Neural progenitor cell (in vitro differentiated cells): ENCODE data around the gene FRY. TPM values are rescaled to one million over a fixed set of nuclear protein-coding genes. Genes with fewer than 3 reads are reported as not detected.

Experiments
- DNase-seq: peaks from one replicate; pipeline ENCODE4 v3.0.0-alpha.2; 2016; ENCODE audit warnings: low spot score
- H2AFZ ChIP-seq: fragments of 200-600 bp; sonication (generic); replicated peaks from 2 replicates; pipeline ENCODE4 v1.6.1; 2016; ENCODE audit warnings: antibody characterized with exemption
- H3F3A ChIP-seq: fragments of 200-600 bp; sonication (generic); 2 replicates; pipeline ENCODE4 v1.6.1; 2016; ENCODE audit warnings: antibody characterized with exemption, low read depth
- H3K27ac ChIP-seq: fragments of 200-600 bp; sonication (generic); 2 replicates; pipeline ENCODE4 v1.5.1; 2016; ENCODE audit warnings: mild to moderate bottlenecking
- H3K27me3 ChIP-seq: fragments of 200-600 bp; sonication (generic); 2 replicates; pipeline ENCODE4 v1.6.1; 2016; ENCODE audit warnings: mild to moderate bottlenecking, moderate library complexity
- H3K36me3 ChIP-seq: fragments of 200-600 bp; sonication (generic); 2 replicates; pipeline ENCODE4 v1.5.1; 2016
- H3K4me1 ChIP-seq: fragments of 200-600 bp; sonication (generic); 2 replicates; pipeline ENCODE4 v1.6.1; 2016; ENCODE audit warnings: mixed run types
- H3K4me2 ChIP-seq: fragments of 200-600 bp; sonication (generic); 2 replicates; pipeline ENCODE4 v1.6.1; 2016
- H3K4me3 ChIP-seq: fragments of 200-600 bp; sonication (generic); 2 replicates; pipeline ENCODE4 v1.5.1; 2016
- H3K79me2 ChIP-seq: fragments of 200-600 bp; sonication (generic); 2 replicates; pipeline ENCODE4 v1.6.1; 2016; ENCODE audit warnings: low read depth
- H3K9ac ChIP-seq: fragments of 200-600 bp; sonication (generic); 2 replicates; pipeline ENCODE4 v1.6.1; 2016
- H3K9me3 ChIP-seq: fragments of 200-600 bp; sonication (generic); 2 replicates; pipeline ENCODE4 v1.5.1; 2016; ENCODE audit warnings: low read depth
- H4K20me1 ChIP-seq: fragments of 200-600 bp; sonication (generic); 2 replicates; pipeline ENCODE4 v1.6.1; 2016; ENCODE audit warnings: low read depth
- H3K27ac Mint-ChIP-seq: 3 replicates; pipeline ENCODE4 v1.8.0; 2021; ENCODE audit warnings: mixed read lengths
- H3K27me3 Mint-ChIP-seq: 2 replicates; pipeline ENCODE4 v1.8.0; 2022; ENCODE audit warnings: low read depth, mild to moderate bottlenecking, inconsistent platforms, moderate library complexity, mixed read lengths; ENCODE audit not compliant: insufficient read depth
- H3K36me3 Mint-ChIP-seq: 3 replicates; pipeline ENCODE4 v1.8.0; 2021; ENCODE audit warnings: mixed read lengths
- H3K4me1 Mint-ChIP-seq: 3 replicates; pipeline ENCODE4 v1.8.0; 2021; ENCODE audit warnings: mixed read lengths
- H3K4me3 Mint-ChIP-seq: 3 replicates; pipeline ENCODE4 v1.8.0; 2021; ENCODE audit warnings: mild to moderate bottlenecking, moderate library complexity, mixed read lengths
- H3K9me3 Mint-ChIP-seq: 3 replicates; pipeline ENCODE4 v1.8.0; 2020; ENCODE audit warnings: mixed read lengths
- EZH2 ChIP-seq: fragments of 200-600 bp; sonication (generic); IDR thresholded peaks from 2 replicates; pipeline ENCODE4 v1.6.1; 2017; ENCODE audit warnings: antibody characterized with exemption, mild to moderate bottlenecking, moderate library complexity
- EZH2phosphoT487 ChIP-seq: fragments of 200-600 bp; sonication (generic); IDR thresholded peaks from 2 replicates; pipeline ENCODE4 v1.6.1; 2017; ENCODE audit warnings: antibody characterized with exemption
- total RNA-seq: library from RNA; depleted of rRNA; stranded (reverse); fragments of >200 nt; gene quantifications from 2 replicates; pipeline ENCODE4 v1.2.3, GENCODE V29; 2015; ENCODE audit warnings: low replicate concordance
- TF ChIP-seq, protein P1 (sequence below): fragments of 200-600 bp; sonication (generic); IDR thresholded peaks from 2 replicates; pipeline ENCODE4 v1.5.1; 2017; ENCODE audit warnings: antibody characterized with exemption, mild to moderate bottlenecking

Gene FRY
- total RNA-seq, 1 donor from 2014 or later: 12.6 TPM

GRCh38 chr13:32225481-32225931, 193.9 kb downstream of the FRY start:
- no peak overlapping the region for H3K4me3 Mint-ChIP-seq
- Histone ChIP-seq H3K27me3 (no peaks in the 10 kb centered on the region), H3K36me3 (no peaks in the 10 kb centered on the region), H3F3A (no peaks in the 10 kb centered on the region), H3K4me3 (no peak overlapping the region), H3K27ac (no peak overlapping the region), H3K79me2 (no peaks in the 10 kb centered on the region), H3K9ac (no peak overlapping the region), H3K4me1 (no peaks in the 10 kb centered on the region), H3K4me2 (no peak overlapping the region), H2AFZ (no peak overlapping the region), H3K9me3 (no peaks in the 10 kb centered on the region), H4K20me1 (no peaks in the 10 kb centered on the region)
- no peaks in the 10 kb centered on the region for H3K27me3 Mint-ChIP-seq
- no peak for DNase-seq
- H3K36me3 Mint-ChIP-seq: no peaks in the 10 kb centered on the region
- no peak overlapping the region for H3K27ac Mint-ChIP-seq
- H3K9me3 Mint-ChIP-seq: no peaks in the 10 kb centered on the region
- H3K4me1 Mint-ChIP-seq: peaks cover 7% of the 10 kb centered on the region
- TF ChIP-seq EZH2: no peak
- no peak for TF ChIP-seq EZH2phosphoT487
- TF ChIP-seq, protein P1, sequence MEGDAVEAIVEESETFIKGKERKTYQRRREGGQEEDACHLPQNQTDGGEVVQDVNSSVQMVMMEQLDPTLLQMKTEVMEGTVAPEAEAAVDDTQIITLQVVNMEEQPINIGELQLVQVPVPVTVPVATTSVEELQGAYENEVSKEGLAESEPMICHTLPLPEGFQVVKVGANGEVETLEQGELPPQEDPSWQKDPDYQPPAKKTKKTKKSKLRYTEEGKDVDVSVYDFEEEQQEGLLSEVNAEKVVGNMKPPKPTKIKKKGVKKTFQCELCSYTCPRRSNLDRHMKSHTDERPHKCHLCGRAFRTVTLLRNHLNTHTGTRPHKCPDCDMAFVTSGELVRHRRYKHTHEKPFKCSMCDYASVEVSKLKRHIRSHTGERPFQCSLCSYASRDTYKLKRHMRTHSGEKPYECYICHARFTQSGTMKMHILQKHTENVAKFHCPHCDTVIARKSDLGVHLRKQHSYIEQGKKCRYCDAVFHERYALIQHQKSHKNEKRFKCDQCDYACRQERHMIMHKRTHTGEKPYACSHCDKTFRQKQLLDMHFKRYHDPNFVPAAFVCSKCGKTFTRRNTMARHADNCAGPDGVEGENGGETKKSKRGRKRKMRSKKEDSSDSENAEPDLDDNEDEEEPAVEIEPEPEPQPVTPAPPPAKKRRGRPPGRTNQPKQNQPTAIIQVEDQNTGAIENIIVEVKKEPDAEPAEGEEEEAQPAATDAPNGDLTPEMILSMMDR: no peak

GRCh38 chr13:32228330-32229041, 196.9 kb downstream of the FRY start:
- no peak overlapping the region for H3K9ac ChIP-seq
- no peak for DNase-seq
- no peaks in the 10 kb centered on the region for H3K27me3 ChIP-seq
- no peaks in the 10 kb centered on the region for H4K20me1 ChIP-seq
- no peak overlapping the region for H3K27ac Mint-ChIP-seq
- no peaks in the 10 kb centered on the region for H3K9me3 ChIP-seq
- H3K27me3 Mint-ChIP-seq: no peaks in the 10 kb centered on the region
- no peaks in the 10 kb centered on the region for H3K36me3 ChIP-seq
- no peaks in the 10 kb centered on the region for H3K79me2 ChIP-seq
- H3K4me3 ChIP-seq: no peak overlapping the region
- TF ChIP-seq, protein P1: no peak
- no peak for TF ChIP-seq EZH2
- no peak for TF ChIP-seq EZH2phosphoT487
- H2AFZ ChIP-seq: no peak overlapping the region
- H3K4me1 Mint-ChIP-seq: peaks cover 7% of the 10 kb centered on the region
- H3F3A ChIP-seq: no peaks in the 10 kb centered on the region
- no peak overlapping the region for H3K4me2 ChIP-seq
- H3K4me1 ChIP-seq: no peaks in the 10 kb centered on the region
- H3K36me3 Mint-ChIP-seq: no peaks in the 10 kb centered on the region
- no peak overlapping the region for H3K4me3 Mint-ChIP-seq
- no peaks in the 10 kb centered on the region for H3K9me3 Mint-ChIP-seq
- H3K27ac ChIP-seq: no peak overlapping the region

- no peak for TF ChIP-seq EZH2phosphoT487
- no peak for TF ChIP-seq EZH2
- TF ChIP-seq, protein P1: no peak
- Mint-ChIP-seq H3K4me1 (peaks cover 7% of the 10 kb centered on the region), H3K36me3 (no peaks in the 10 kb centered on the region), H3K27ac (no peak overlapping the region), H3K27me3 (no peaks in the 10 kb centered on the region), H3K9me3 (no peaks in the 10 kb centered on the region), H3K4me3 (no peak overlapping the region)
- Histone ChIP-seq H3K4me2 (no peak overlapping the region), H4K20me1 (no peaks in the 10 kb centered on the region), H3K79me2 (no peaks in the 10 kb centered on the region), H3K27ac (no peak overlapping the region), H3K9ac (no peak overlapping the region), H3K9me3 (no peaks in the 10 kb centered on the region), H3K36me3 (no peaks in the 10 kb centered on the region), H3K4me3 (no peak overlapping the region), H3F3A (no peaks in the 10 kb centered on the region), H3K27me3 (no peaks in the 10 kb centered on the region), H3K4me1 (no peaks in the 10 kb centered on the region), H2AFZ (no peak overlapping the region)
- DNase-seq: no peak
Measured at GRCh38 chr13:32229443-32229842, 197.9 kb downstream of the FRY start.
